Duodenal mucosa (tissue), 2 donors: Measurements from ENCODE around the gene RHOT2.

Experiments used
- H3K27ac ChIP-seq: one replicate; pipeline ENCODE4 v1.7.0; 2013; ENCODE audit warnings: low read depth, low read length
- H3K27me3 ChIP-seq, 2 donors: one replicate each; pipeline ENCODE4 v1.7.0; 2013; ENCODE audit warnings: low read length in 2 of 2, control low read depth in 1 of 2; ENCODE audit not compliant: insufficient read depth in 2 of 2, control insufficient read depth in 1 of 2
- H3K36me3 ChIP-seq, 2 donors: one replicate each; pipeline ENCODE4 v1.7.0; 2013; ENCODE audit warnings: low read length in 2 of 2, control low read depth in 1 of 2; ENCODE audit not compliant: insufficient read depth in 2 of 2, control insufficient read depth in 1 of 2
- H3K4me1 ChIP-seq, 2 donors: one replicate each; pipeline ENCODE4 v1.7.0; 2013; ENCODE audit warnings: low read length in 2 of 2, control low read depth in 1 of 2; ENCODE audit not compliant: insufficient read depth in 2 of 2, control insufficient read depth in 1 of 2
- H3K4me3 ChIP-seq, 2 donors: one replicate each; pipeline ENCODE4 v1.7.0; 2013; ENCODE audit warnings: low read length in 2 of 2, low read depth in 1 of 2
- H3K9ac ChIP-seq, 2 donors: one replicate each; pipeline ENCODE4 v1.7.0; 2013; ENCODE audit warnings: low read length in 2 of 2, low read depth in 1 of 2
- H3K9me3 ChIP-seq, 2 donors: one replicate each; pipeline ENCODE4 v1.7.0; 2013; ENCODE audit warnings: low read length in 2 of 2, control low read depth in 1 of 2; ENCODE audit not compliant: control insufficient read depth in 1 of 2

The RHOT2 gene

GRCh38 chr16:648071-648780 is 19.7 kb upstream of the RHOT2 start:
- Histone ChIP-seq H3K4me1 (peaks cover 52 to 59% of the 10 kb centered on the region in 2 donors), H3K9me3 (no peaks in the 10 kb centered on the region), H3K9ac (peak overlapping the region; percentile 82 to 92), H3K27me3 (no peaks in the 10 kb centered on the region), H3K4me3 (peak overlapping the region; percentile 67 to 89), H3K27ac (peak overlapping the region; percentile 90), H3K36me3 (no peaks in the 10 kb centered on the region)

- Histone ChIP-seq H3K27me3 (no peaks in the 10 kb centered on the region), H3K4me3 (peak within 1 kb of the TSS; percentile 67 to 89), H3K36me3 (no peaks in the 10 kb centered on the region), H3K4me1 (peaks cover 51 to 53% of the 10 kb centered on the region in 2 donors), H3K9me3 (no peaks in the 10 kb centered on the region), H3K27ac (peak within 1 kb of the TSS; percentile 90), H3K9ac (peak within 1 kb of the TSS; percentile 82 to 92)
These were observed 18.9 kb upstream of the RHOT2 start, which contains the start of gene WDR90 for GRCh38 chr16:648781-649589. TSS of gene WDR90 (plus strand) at chr16:649365. CDS start at chr16:649417, 52 bp downstream.

GRCh38 chr16:649631-650030 is 18.3 kb upstream of the RHOT2 start:
- Histone ChIP-seq H3K9me3 (no peaks in the 10 kb centered on the region), H3K4me1 (peaks cover 46 to 47% of the 10 kb centered on the region in 2 donors), H3K27me3 (no peaks in the 10 kb centered on the region), H3K27ac (no peak overlapping the region), H3K4me3 (peak overlapping the region; percentile 67 to 89), H3K36me3 (no peaks in the 10 kb centered on the region), H3K9ac (peak overlapping the region; percentile 38 to 92)

DNA sequence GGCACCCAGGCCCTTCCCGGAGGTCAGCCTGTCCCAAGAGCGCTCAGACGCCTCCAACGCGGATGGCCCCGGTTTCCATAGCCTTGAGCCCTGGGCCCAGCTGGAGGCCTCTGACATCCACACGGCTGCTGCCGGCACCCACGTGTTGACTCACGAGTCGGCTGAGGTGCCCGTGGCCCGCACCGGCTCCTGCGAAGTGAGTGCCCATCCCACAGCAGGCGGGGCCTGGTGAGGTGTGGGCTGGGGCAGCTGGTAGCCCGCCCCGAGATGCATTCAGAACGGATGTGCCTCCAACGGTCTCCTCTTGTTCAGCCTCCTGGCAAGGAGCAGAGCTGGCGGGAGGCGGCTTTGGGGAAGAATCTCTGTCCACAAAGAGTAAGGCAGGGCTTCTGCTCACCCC is 16.1 kb upstream of the RHOT2 start:
- Histone ChIP-seq H3K27ac (no peak overlapping the region), H3K4me1 (peaks cover 28 to 30% of the 10 kb centered on the region in 2 donors), H3K27me3 (no peaks in the 10 kb centered on the region), H3K9me3 (no peaks in the 10 kb centered on the region), H3K9ac (no peak overlapping the region), H3K36me3 (peaks cover 0 to 3% of the 10 kb centered on the region in 2 donors), H3K4me3 (no peak overlapping the region)

- H3K9ac ChIP-seq = no peak overlapping the region
- H3K36me3 ChIP-seq = peaks cover 0 to 3% of the 10 kb centered on the region in 2 donors
- no peak overlapping the region for H3K27ac ChIP-seq
- no peaks in the 10 kb centered on the region for H3K9me3 ChIP-seq
- no peak overlapping the region for H3K4me3 ChIP-seq
- peaks cover 20 to 21% of the 10 kb centered on the region in 2 donors for H3K4me1 ChIP-seq
- no peaks in the 10 kb centered on the region for H3K27me3 ChIP-seq
These were observed 15.3 kb upstream of the RHOT2 start for GRCh38 chr16:652454-653305.

DNA sequence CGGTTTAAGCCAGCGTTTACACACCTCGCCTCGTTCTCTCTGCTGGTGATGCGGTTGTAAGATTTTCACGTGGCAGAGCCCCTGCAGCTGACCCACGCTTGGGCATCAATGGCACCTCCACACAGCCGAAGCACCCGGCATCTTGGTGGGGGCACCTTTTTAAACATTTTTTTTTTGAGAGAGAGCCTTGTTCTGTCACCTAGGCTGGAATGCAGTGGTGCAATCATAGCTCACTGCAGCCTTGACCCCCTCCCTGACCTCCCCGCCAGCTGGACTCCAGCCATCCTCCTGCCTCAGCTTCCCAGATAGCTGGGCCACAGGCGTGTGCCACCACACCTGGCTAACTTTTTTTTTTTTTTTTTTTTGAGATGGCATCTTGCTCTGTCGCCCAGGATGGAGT is 13.9 kb upstream of the RHOT2 start:
- Histone ChIP-seq H3K36me3 (peaks cover 0 to 15% of the 10 kb centered on the region in 2 donors), H3K9me3 (no peaks in the 10 kb centered on the region), H3K4me3 (no peak overlapping the region), H3K27me3 (no peaks in the 10 kb centered on the region), H3K4me1 (peaks cover 10 to 12% of the 10 kb centered on the region in 2 donors), H3K9ac (no peak overlapping the region), H3K27ac (no peak overlapping the region)

DNA sequence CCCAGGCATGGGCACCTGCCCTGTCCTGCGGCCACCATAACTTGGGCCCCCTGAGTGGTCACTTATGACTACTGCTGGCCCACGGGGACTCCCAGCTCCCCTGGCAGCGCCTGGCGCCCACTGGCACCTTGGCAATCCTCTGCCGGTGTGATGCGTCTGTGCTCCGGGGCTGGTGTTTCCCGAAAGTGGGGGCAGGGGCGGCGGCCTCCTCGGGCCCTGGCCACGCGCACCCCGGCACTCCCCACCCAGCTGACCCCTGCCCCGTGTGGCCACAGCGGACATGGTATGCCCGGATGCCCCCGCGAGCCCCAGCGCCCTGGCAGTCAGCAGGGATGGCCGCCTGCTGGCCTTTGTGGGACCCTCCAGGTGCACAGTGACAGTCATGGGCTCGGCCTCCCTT is 10.4 kb upstream of the RHOT2 start:
- Histone ChIP-seq H3K9me3 (no peaks in the 10 kb centered on the region), H3K27me3 (no peaks in the 10 kb centered on the region), H3K36me3 (peaks cover 0 to 16% of the 10 kb centered on the region in 2 donors), H3K9ac (no peak overlapping the region), H3K4me1 (peaks cover 3 to 13% of the 10 kb centered on the region in 2 donors), H3K4me3 (no peak overlapping the region), H3K27ac (no peak overlapping the region)

- no peak overlapping the region for H3K4me3 ChIP-seq
- H3K36me3 ChIP-seq = peaks cover 0 to 16% of the 10 kb centered on the region in 2 donors
- peaks cover 3 to 13% of the 10 kb centered on the region in 2 donors for H3K4me1 ChIP-seq
- H3K9ac ChIP-seq = no peak overlapping the region
- H3K27me3 ChIP-seq = no peaks in the 10 kb centered on the region
- H3K27ac ChIP-seq = no peak overlapping the region
- no peaks in the 10 kb centered on the region for H3K9me3 ChIP-seq
These were observed 9.0 kb upstream of the RHOT2 start for GRCh38 chr16:658679-659571.

- H3K36me3 ChIP-seq = peaks cover 0 to 16% of the 10 kb centered on the region in 2 donors
- H3K27me3 ChIP-seq = no peaks in the 10 kb centered on the region
- H3K4me3 ChIP-seq = no peak overlapping the region
- peaks cover 3 to 13% of the 10 kb centered on the region in 2 donors for H3K4me1 ChIP-seq
- H3K9ac ChIP-seq = no peak overlapping the region
- H3K27ac ChIP-seq = no peak overlapping the region
- H3K9me3 ChIP-seq = no peaks in the 10 kb centered on the region
These were observed 8.3 kb upstream of the RHOT2 start for GRCh38 chr16:659618-660017.
